Activated CD4-positive, alpha-beta T cell treated with anti-CD3 and anti-CD28 coated beads, Interleukin-2, amount 10 ng/mL, durations not matched to agents 24 days and 14 days (primary cell): ENCODE data around the gene TMTC2. TPM values are rescaled to one million over a fixed set of nuclear protein-coding genes. Genes with fewer than 3 reads are reported as not detected.

ENCODE experiments used
- DNase-seq: peaks from one replicate; pipeline ENCODE4 v3.0.0; 2022
- H3K27ac Mint-ChIP-seq: one replicate; pipeline ENCODE4 v1.8.0; 2022; ENCODE audit warnings: mild to moderate bottlenecking, mixed read lengths
- H3K27me3 Mint-ChIP-seq: one replicate; pipeline ENCODE4 v1.8.0; 2022; ENCODE audit warnings: mixed read lengths
- H3K36me3 Mint-ChIP-seq: one replicate; pipeline ENCODE4 v1.8.0; 2022; ENCODE audit warnings: low read depth, mild to moderate bottlenecking, mixed read lengths
- H3K4me1 Mint-ChIP-seq: one replicate; pipeline ENCODE4 v1.8.0; 2021; ENCODE audit warnings: mixed read lengths
- H3K4me3 Mint-ChIP-seq: one replicate; pipeline ENCODE4 v1.8.0; 2022; ENCODE audit warnings: mild to moderate bottlenecking, moderate library complexity, mixed read lengths
- H3K9me3 Mint-ChIP-seq: one replicate; pipeline ENCODE4 v1.8.0; 2021; ENCODE audit warnings: mixed read lengths
- intact Hi-C: fragments of 100-400 bp; cut with micrococcal nuclease; formaldehyde crosslinking; loops from one replicate; pipeline ENCODE4 v1.15.1; 2023
- total RNA-seq: library from RNA; stranded (reverse); gene quantifications from 2 replicates; pipeline ENCODE4 v1.2.3, GENCODE V29; 2022

The TMTC2 gene
- total RNA-seq, 1 donor from 2014 or later: 2.5 TPM

DNA sequence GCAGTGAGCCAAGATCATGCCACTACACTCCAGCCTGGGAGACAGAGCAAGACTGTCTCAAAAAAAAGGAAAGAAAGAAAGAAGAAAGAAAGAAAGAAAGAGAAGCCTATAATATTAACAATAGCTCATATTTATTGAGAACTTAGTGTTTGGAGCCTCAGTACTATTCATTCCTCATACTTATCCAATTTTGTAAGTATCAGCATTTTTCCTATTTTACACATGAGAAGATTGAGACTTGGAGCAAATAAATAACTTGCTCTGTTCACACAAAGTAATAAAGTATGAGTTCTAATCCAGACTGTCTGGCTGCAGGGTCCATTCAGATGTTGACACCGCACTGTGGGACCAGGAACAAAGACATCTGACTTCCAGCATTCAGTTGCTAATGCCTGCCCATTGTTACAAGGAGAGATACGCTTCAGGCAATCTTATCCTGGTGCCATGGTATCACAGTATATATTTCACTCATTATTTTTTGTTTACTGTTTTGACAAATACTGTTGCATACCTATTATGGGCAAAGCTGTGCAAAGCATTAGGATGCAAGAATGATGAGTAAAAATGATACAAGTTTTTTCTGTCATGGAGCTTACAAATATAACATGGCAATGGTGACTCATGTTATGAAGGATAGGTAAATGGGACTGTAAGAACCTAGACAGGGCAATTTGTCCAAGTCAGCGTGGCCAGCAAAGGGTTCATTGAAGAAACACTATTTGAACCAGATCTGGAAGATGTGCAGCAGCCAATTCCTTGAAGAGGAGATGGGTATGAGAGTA, 21.4 kb upstream of the TMTC2 start:
- DNase-seq: no peak
- peaks cover 2% of the 10 kb centered on the region for H3K4me1 Mint-ChIP-seq
- no peaks in the 10 kb centered on the region for H3K9me3 Mint-ChIP-seq
- H3K4me3 Mint-ChIP-seq: no peak overlapping the region
- H3K27ac Mint-ChIP-seq: no peak overlapping the region
- H3K27me3 Mint-ChIP-seq: peaks cover 13% of the 10 kb centered on the region
- intact Hi-C loops: no loop called here
- no peaks in the 10 kb centered on the region for H3K36me3 Mint-ChIP-seq

DNA sequence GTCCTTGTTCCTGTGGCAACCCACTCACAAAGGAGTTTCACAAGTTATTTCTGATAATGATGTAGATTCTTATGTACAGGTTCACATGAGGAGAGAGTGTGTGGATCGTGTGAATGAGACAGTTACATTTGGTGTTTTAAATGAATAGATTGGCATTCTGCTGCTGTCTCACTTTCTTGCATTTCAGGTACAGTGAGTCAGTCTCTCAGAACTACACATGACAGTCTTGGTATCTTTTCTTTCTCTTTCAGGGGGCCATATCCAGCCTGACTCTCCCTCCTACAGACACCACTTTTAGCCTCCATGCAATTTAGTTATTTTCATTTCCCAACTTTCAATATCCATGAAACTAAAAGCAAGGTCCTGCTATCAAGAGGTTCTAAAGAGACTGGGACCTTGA, 19.9 kb upstream of the TMTC2 start:
- peaks cover 13% of the 10 kb centered on the region for H3K27me3 Mint-ChIP-seq
- no peak overlapping the region for H3K4me3 Mint-ChIP-seq
- no peak for DNase-seq
- no peak overlapping the region for H3K27ac Mint-ChIP-seq
- intact Hi-C loops: no loop called here
- H3K36me3 Mint-ChIP-seq: no peaks in the 10 kb centered on the region
- peaks cover 2% of the 10 kb centered on the region for H3K4me1 Mint-ChIP-seq
- H3K9me3 Mint-ChIP-seq: no peaks in the 10 kb centered on the region

DNA sequence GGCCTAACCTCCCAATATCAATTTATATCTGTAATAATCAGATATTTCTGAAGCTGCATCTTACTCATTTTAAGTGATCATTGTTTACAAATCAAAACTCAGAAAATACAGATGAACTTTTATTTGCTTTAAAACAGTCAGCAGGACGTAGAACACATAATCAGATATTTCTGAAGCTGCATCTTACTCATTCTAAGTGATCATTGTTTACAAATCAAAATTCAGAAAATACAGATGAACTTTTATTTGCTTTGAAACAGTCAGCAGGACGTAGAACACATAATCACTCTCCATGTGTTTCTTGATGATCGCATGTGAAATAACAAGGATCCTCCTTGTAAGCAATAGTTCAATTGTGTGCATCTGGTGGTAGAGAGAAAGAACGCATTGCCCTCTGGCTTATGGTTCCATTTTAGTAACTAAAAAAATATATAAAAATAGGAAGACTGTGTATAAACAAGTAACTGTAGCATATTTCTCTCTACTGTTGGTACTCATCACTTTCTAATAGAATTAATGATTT, 15.0 kb upstream of the TMTC2 start:
- no peak for DNase-seq
- Mint-ChIP-seq H3K27me3 (peaks cover 10% of the 10 kb centered on the region), H3K9me3 (no peaks in the 10 kb centered on the region), H3K36me3 (no peaks in the 10 kb centered on the region), H3K27ac (no peak overlapping the region), H3K4me1 (no peaks in the 10 kb centered on the region), H3K4me3 (no peak overlapping the region)
- intact Hi-C loops: no loop called here

DNA sequence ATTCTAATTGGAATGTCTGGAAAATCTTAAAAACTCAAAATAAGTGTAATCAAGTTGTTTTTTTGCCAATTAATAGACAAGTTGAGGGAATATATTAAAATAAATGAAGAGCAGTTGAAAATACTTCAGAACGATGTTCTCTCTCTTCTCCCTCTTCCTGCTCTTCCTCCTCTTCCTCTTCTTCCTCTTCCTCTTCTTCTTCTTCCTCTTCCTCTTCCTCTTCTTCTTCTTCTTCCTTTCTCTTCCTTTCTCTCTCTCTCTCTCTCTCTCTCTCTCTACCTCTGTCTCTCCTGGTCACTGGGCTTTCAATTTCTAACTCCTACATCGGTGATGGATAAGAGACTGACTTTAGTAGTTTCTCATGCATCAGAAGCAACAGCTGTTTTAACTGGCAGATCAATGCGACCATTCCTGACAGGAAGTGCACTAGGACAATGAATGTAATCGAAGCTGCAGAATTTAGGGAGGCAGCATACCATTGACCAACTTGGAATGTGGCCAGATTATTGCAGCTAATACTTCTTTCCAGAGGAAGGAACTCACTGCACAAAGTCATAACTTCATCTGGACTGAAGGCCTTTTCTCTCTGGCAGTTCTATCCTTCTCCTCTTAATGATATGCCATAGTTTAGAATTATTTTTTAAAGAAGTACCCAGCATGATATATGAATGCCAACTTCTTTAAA, 13.8 kb upstream of the TMTC2 start:
- H3K27ac Mint-ChIP-seq: no peak overlapping the region
- H3K9me3 Mint-ChIP-seq: no peaks in the 10 kb centered on the region
- no peaks in the 10 kb centered on the region for H3K36me3 Mint-ChIP-seq
- H3K4me3 Mint-ChIP-seq: no peak overlapping the region
- H3K4me1 Mint-ChIP-seq: no peaks in the 10 kb centered on the region
- DNase-seq: no peak
- peaks cover 9% of the 10 kb centered on the region for H3K27me3 Mint-ChIP-seq
- intact Hi-C loops: no loop called here

DNA sequence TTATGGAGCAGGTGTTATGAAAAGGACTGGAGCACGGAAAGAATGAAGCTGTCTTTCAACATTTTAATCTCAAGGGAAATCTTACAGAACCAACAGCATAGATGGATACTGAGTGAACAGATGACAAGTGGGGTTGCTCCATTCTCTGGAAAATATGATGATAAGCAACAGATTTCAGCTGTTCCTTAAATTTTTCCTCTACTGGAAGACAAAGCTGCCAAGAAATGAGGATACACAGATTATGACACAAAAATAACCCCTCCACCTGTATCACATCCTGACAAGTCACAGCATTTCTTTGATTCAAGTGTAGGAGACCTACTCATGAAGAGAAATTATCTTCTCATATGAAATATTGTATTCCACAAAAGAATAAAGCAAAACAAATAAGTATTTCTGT, 13.0 kb upstream of the TMTC2 start:
- H3K4me3 Mint-ChIP-seq: no peak overlapping the region
- intact Hi-C loops: no loop called here

DNA sequence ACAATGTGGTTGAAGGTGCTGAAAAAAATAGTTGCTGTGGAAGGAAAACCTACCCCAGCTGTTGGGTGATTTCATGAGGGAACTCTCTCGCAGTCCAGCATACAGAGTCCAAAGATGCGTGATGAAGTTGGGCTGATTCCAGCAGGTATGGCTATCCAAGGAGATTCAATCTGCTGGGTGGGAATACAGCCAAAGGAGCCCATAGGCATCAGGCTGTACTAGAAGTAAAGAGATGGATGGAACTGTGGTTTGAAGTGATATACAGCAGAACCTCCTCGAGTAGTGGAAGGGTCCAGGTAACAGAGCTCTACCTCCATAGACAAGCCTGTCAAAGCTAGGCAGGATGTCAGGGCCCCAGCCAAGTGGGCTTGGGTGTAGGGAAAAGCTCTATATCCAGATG, 11.5 kb upstream of the TMTC2 start:
- no peaks in the 10 kb centered on the region for H3K9me3 Mint-ChIP-seq
- H3K4me3 Mint-ChIP-seq: no peak overlapping the region
- intact Hi-C loops: no loop called here

More for the DNA sequence above, 13.0 kb upstream of the TMTC2 start:
- Mint-ChIP-seq H3K9me3 (no peaks in the 10 kb centered on the region), H3K27me3 (peaks cover 9% of the 10 kb centered on the region), H3K27ac (no peak overlapping the region), H3K4me1 (no peaks in the 10 kb centered on the region), H3K36me3 (no peaks in the 10 kb centered on the region)
- DNase-seq: no peak

DNA sequence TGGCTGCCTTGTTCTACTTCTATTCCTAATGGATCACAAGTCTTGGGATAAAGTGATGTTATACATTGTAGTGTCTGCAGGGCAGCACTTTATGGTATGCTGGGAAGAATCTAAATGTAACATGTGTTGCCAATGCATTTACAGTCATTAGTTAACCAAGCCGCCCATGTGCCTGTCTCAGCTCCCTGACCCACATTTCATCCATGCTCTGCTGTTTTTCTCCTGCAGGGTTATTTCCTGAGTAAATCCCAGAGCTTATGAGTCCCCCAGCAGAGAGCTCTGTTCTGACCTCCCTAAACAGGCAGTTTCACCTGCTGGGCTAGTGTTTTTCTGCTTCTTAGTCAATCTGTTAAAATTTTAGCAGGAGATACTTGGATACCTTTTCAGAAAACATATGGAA, 4.4 kb upstream of the TMTC2 start:
- no peak overlapping the region for H3K27ac Mint-ChIP-seq
- no peaks in the 10 kb centered on the region for H3K9me3 Mint-ChIP-seq
- H3K4me3 Mint-ChIP-seq: no peak overlapping the region
- intact Hi-C loops: loop anchor here (10.0 kb wide), 2 partner anchors 148 to 322 kb away; no protein-coding TSS in a partner anchor
- DNase-seq: peak; percentile 45
- H3K27me3 Mint-ChIP-seq: peaks cover 28% of the 10 kb centered on the region
- peaks cover 6% of the 10 kb centered on the region for H3K4me1 Mint-ChIP-seq
- H3K36me3 Mint-ChIP-seq: no peaks in the 10 kb centered on the region

More for the DNA sequence above, 11.5 kb upstream of the TMTC2 start:
- peak; percentile 47 for DNase-seq
- Mint-ChIP-seq H3K36me3 (no peaks in the 10 kb centered on the region), H3K27ac (no peak overlapping the region), H3K27me3 (peaks cover 8% of the 10 kb centered on the region), H3K4me1 (no peaks in the 10 kb centered on the region)

DNA sequence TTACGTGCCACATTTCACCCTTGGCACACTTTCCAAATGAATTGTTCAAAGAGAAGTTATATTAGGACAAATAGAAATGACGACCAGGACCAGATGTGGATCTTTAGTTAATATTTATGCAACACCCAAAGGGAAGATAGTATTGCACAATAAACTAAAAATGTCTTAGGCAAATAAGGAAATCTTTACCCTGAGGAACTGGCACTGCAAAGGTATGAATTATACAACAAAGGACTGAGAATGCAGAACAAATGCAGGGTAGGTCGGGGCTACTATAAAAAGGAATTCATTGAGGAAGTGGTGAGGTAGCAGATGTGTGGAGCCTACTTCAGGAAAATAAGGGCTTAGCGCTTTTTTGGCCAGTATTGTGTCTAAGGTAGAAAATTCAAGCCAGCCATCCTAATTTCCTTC, 3.9 kb upstream of the TMTC2 start:
- H3K4me1 Mint-ChIP-seq: peaks cover 7% of the 10 kb centered on the region
- intact Hi-C loops: loop anchor here (10.0 kb wide), 2 partner anchors 148 to 322 kb away; no protein-coding TSS in a partner anchor
- peaks cover 28% of the 10 kb centered on the region for H3K27me3 Mint-ChIP-seq
- peak; percentile 36 for DNase-seq
- H3K27ac Mint-ChIP-seq: no peak overlapping the region
- H3K9me3 Mint-ChIP-seq: no peaks in the 10 kb centered on the region
- no peaks in the 10 kb centered on the region for H3K36me3 Mint-ChIP-seq
- H3K4me3 Mint-ChIP-seq: no peak overlapping the region

DNA sequence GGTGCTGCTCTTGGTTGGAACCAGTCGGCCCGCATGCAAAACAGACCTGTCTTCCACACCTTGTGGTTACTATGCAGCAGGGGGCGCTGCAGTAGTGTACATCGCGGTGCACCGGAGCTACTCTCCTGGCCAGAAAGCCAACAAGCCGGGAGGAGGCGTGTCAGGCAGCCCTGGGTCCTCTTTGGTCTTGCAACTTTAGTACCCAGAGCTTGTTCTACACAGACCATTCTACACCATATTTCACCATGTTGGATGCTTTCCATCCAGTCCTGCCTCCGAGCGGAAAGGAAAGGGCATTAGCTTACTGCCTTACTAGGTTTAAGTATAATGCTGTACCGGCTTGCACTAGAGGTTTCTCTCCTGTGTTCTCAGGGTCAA, 927 bp upstream of the TMTC2 start:
- Mint-ChIP-seq H3K4me3 (peak overlapping the region; percentile 97), H3K9me3 (no peaks in the 10 kb centered on the region), H3K4me1 (peaks cover 22% of the 10 kb centered on the region), H3K27ac (peak overlapping the region; percentile 89), H3K27me3 (peaks cover 24% of the 10 kb centered on the region), H3K36me3 (no peaks in the 10 kb centered on the region)
- DNase-seq: peak; percentile 97
- intact Hi-C loops: loop anchor here (2.0 to 10.0 kb wide), 5 partner anchors 82 to 1817 kb away; no protein-coding TSS in a partner anchor

DNA sequence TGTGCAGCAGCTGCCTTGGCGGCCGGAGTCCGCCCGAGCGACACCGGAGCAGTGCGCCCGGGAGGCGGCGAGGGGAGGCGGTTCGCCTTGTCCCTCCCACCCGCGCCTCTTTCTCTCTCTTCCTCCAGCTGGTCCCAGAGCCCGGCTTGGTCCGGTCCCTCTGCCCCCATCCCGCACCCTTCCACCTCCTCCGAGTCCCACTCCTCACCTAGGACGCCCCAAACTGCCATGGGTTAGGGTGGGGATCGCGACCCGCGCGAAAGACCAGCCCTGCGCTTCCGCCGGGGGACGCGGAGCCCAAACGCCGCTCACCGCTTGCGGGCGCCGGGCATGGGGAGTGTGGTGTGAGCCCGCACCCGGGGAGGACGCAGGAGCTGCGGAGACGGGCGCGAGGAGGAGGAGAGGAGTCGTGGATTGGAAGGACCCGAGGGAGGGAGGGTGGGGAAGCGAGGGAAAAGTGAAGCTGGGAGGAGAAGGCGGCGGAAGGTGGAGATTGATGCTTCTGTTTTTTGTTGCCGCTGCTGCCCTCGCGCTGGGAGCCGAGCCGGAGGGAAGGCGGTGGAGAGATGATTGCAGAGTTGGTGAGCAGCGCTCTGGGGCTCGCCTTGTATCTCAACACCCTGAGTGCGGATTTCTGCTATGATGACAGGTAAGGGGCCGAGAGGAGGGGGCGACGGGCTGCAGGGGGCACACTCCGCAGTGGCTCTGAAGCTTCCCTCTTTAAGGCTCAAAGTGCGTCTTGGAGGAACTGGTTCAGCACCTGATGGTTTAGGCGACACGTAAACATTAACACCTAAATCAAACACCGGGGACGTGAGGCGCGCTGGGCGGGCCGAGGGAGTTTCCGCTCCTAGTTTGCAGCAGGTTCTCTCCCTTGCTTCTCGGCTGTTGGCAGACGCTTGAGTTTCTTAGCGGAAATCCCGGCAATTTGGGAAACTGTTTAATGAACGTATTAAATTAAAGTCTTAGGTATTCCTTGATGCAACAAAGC, 610 bp downstream of the TMTC2 start:
- Mint-ChIP-seq H3K27me3 (peaks cover 18% of the 10 kb centered on the region), H3K9me3 (no peaks in the 10 kb centered on the region), H3K4me3 (peak overlapping the region; percentile 97), H3K4me1 (peaks cover 22% of the 10 kb centered on the region), H3K27ac (peak overlapping the region; percentile 89), H3K36me3 (no peaks in the 10 kb centered on the region)
- intact Hi-C loops: loop anchor here (1.0 to 10.0 kb wide), 6 partner anchors 36 to 1140 kb away; partner anchors contain the start of genes CCDC59 and METTL25
- DNase-seq: peak; percentile 89

DNA sequence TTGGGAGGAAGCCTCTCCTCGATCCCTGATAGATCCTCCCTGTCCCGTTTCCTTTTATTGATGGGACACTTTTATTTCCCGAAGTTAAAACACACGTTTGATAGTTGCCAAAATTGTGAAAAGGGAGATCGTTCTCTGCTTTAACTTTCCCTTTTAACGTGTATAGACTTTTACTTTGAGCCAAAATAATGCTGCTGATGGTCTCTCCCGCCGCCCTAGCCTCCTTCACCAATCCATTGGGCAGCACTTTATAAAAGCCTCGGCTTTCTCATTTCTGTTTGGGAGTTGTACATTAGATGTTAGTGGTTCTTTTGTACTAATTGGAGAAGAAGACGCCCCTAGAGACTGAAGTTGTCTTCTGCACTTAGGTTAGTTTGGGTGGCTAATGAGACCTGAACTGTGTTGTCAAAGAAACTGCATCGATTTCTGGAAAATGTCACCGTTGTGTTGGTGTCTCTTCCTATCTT, 1.4 kb downstream of the TMTC2 start:
- no peaks in the 10 kb centered on the region for H3K36me3 Mint-ChIP-seq
- H3K4me1 Mint-ChIP-seq: peaks cover 22% of the 10 kb centered on the region
- no peaks in the 10 kb centered on the region for H3K9me3 Mint-ChIP-seq
- DNase-seq: peak; percentile 60
- peak overlapping the region; percentile 97 for H3K4me3 Mint-ChIP-seq
- intact Hi-C loops: loop anchor here (5.0 to 10.0 kb wide), 4 partner anchors 79 to 1139 kb away; no protein-coding TSS in a partner anchor
- peak overlapping the region; percentile 89 for H3K27ac Mint-ChIP-seq
- peaks cover 10% of the 10 kb centered on the region for H3K27me3 Mint-ChIP-seq

DNA sequence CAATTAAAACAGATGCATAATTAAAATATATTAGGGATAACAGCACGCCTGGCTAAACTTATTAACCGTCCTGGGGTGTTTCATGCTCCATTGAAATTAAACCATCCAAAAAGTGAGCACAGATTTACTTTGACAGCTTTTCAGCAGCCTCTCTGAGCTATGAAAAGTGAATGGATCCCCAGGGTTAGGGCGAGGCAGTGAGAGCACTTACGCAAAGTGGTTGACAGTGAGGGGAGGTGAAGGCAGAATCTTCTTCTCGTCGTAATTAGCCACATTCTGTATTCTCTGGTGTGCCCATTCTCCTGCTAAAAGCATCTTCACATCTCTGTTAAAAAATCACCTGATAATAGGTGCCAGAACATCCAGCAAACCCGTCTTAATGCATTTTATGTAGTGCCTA, 1.9 kb downstream of the TMTC2 start:
- DNase-seq: peak; percentile 42
- intact Hi-C loops: loop anchor here (5.0 to 10.0 kb wide), 4 partner anchors 79 to 1139 kb away; no protein-coding TSS in a partner anchor
- Mint-ChIP-seq H3K27me3 (peaks cover 8% of the 10 kb centered on the region), H3K36me3 (peaks cover 4% of the 10 kb centered on the region), H3K4me3 (peak overlapping the region; percentile 97), H3K27ac (no peak overlapping the region), H3K4me1 (peaks cover 22% of the 10 kb centered on the region), H3K9me3 (no peaks in the 10 kb centered on the region)

DNA sequence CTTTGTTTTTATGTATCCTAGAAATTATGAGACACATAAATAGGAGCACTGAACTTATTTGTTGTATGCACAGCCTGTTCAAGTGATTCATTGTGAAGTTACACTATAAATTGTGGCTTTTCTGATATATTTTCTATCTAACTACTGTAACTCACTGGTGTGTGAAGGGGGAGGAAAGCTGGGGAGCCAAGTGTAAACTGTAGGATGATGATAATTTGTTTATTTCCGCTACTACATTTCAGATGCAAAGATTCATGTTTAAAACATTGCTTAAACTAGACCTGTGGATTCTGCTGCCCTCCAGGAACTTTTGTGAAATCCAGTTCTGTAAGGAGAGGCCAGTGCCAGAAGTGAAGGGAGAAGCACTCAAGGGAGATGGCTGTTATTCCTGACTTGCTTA, 3.3 kb downstream of the TMTC2 start:
- intact Hi-C loops: no loop called here
- Mint-ChIP-seq H3K9me3 (no peaks in the 10 kb centered on the region), H3K36me3 (peaks cover 4% of the 10 kb centered on the region), H3K27me3 (no peaks in the 10 kb centered on the region), H3K27ac (no peak overlapping the region), H3K4me3 (no peak overlapping the region), H3K4me1 (peaks cover 22% of the 10 kb centered on the region)
- DNase-seq: no peak
